ENCODE measurements around the gene ITIH1.
A peak's percentile ranks its signal among the peaks of the same experiment; 100 is the strongest.

ITIH1 gene

GRCh38 chr3:52763466-52763865, 13.9 kb upstream of the ITIH1 start:
- CTCF ChIA-PET = no interaction called here
- TF ChIP-seq, protein P1, sequence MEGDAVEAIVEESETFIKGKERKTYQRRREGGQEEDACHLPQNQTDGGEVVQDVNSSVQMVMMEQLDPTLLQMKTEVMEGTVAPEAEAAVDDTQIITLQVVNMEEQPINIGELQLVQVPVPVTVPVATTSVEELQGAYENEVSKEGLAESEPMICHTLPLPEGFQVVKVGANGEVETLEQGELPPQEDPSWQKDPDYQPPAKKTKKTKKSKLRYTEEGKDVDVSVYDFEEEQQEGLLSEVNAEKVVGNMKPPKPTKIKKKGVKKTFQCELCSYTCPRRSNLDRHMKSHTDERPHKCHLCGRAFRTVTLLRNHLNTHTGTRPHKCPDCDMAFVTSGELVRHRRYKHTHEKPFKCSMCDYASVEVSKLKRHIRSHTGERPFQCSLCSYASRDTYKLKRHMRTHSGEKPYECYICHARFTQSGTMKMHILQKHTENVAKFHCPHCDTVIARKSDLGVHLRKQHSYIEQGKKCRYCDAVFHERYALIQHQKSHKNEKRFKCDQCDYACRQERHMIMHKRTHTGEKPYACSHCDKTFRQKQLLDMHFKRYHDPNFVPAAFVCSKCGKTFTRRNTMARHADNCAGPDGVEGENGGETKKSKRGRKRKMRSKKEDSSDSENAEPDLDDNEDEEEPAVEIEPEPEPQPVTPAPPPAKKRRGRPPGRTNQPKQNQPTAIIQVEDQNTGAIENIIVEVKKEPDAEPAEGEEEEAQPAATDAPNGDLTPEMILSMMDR (conservative IDR thresholded peaks at IDR 0.05; ENCODE audit: low read depth) = no peak
- POLR2A ChIA-PET (ENCODE audit: low non-redundant PET) = no interaction called here
- H3K27ac ChIP-seq = no peak overlapping the region
- no peak for DNase-seq (ENCODE audit: low spot score)

GRCh38 chr3:52769786-52770455, 7.5 kb upstream of the ITIH1 start:
- DNase-seq (ENCODE audit: low spot score) = no peak
- POLR2A ChIA-PET (ENCODE audit: low non-redundant PET) = interaction anchor here (0.6 kb wide), 1 partner anchor 401 kb away, joined by 3 read pairs; no protein-coding TSS in a partner anchor
- TF ChIP-seq, protein P1 (conservative IDR thresholded peaks at IDR 0.05; ENCODE audit: low read depth) = no peak
- peak overlapping the region; percentile 70 for H3K27ac ChIP-seq
- CTCF ChIA-PET = no interaction called here

- DNase-seq (ENCODE audit: low spot score) = peak; percentile 82
- POLR2A ChIA-PET (ENCODE audit: low non-redundant PET) = interaction anchor here (0.6 kb wide), 1 partner anchor 402 kb away, joined by 3 read pairs; no protein-coding TSS in a partner anchor
- TF ChIP-seq, protein P1 (conservative IDR thresholded peaks at IDR 0.05; ENCODE audit: low read depth) = no peak
- CTCF ChIA-PET = no interaction called here
- H3K27ac ChIP-seq = peak within 1 kb of the TSS; percentile 70
Measured at GRCh38 chr3:52770496-52771333, 6.7 kb upstream of the ITIH1 start, which contains the start of gene NEK4. NEK4 (minus strand) TSS chr3:52770940; CDS start chr3:52770746, 194 bp downstream.

- no peak for DNase-seq (ENCODE audit: low spot score)
- TF ChIP-seq, protein P1 (conservative IDR thresholded peaks at IDR 0.05; ENCODE audit: low read depth) = no peak
- POLR2A ChIA-PET (ENCODE audit: low non-redundant PET) = no interaction called here
- CTCF ChIA-PET = no interaction called here
- peak overlapping the region; percentile 70 for H3K27ac ChIP-seq
Measured at GRCh38 chr3:52771334-52771681, 6.1 kb upstream of the ITIH1 start.

- DNase-seq (ENCODE audit: low spot score) = no peak
- TF ChIP-seq, protein P1 (conservative IDR thresholded peaks at IDR 0.05; ENCODE audit: low read depth) = no peak
- peak overlapping the region; percentile 70; the same call in 1 of the 2 replicates for H3K27ac ChIP-seq
- ChIA-PET POLR2A (ENCODE audit: low non-redundant PET) (no interaction called here), CTCF (no interaction called here)
Measured at GRCh38 chr3:52771702-52772101, 5.7 kb upstream of the ITIH1 start.

GRCh38 chr3:52773361-52774065, 3.9 kb upstream of the ITIH1 start:
- ChIA-PET CTCF (no interaction called here), POLR2A (ENCODE audit: low non-redundant PET) (no interaction called here)
- H3K27ac ChIP-seq = no peak overlapping the region
- DNase-seq (ENCODE audit: low spot score) = no peak
- TF ChIP-seq, protein P1 (conservative IDR thresholded peaks at IDR 0.05; ENCODE audit: low read depth) = no peak

All from RWPE1 (cell line).